ENCODE data around the gene STK32C. TPM values are rescaled to one million over a fixed set of nuclear protein-coding genes. Genes with fewer than 3 reads are reported as not detected.

Gene STK32C
- total and polyA plus RNA-seq, 4 donors: 4.9 to 12.4 (median 9.7) TPM

DNA sequence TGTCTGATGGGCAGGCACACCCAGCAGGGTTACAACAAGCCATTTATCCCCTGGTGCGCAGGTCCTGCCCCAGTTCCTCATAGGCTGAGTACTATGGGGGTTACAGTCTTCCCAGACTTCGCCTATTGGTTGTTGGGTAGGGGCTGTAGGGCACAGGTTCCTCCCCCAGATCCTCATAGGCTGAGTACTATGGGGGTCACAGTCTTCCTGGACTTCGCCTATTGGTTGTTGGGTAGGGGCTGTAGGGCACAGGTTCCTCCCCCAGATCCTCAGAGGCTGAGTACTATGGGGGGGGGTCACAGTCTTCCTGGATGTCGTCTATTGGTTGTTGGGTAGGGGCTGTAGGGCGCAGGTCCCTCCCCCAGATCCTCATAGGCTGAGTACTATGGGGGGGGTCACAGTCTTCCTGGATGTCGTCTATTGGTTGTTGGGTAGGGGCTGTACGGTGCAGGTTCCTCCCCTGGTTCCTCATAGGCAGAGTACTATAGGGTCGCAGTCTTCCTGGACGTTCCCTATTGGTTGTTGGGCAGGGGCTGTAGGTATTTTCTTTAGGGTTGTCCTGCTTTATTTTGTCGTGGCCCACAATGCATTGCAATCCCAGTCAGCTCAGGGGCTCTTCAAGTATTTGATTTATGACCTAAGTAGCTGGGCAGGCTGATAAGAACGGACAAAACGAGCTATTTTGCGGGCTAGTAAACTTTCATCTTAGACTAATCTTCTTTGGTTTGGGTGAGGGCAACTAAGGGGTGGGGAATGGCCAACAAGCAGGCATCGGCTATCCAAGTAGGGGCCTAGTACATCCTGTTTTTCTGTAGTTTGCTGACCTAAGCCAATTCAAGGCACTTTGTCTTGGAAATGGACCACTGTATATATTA is 27.7 kb upstream of the STK32C start:
- intact Hi-C loops (cut with DNase I): no loop called here
- Histone ChIP-seq H3K4me1 (ENCODE audit: control insufficient read depth in 1 of 2, insufficient read depth in 2 of 2, low read length in 2 of 2) (no peaks in the 10 kb centered on the region), H3K27me3 (ENCODE audit: control insufficient read depth in 1 of 2, insufficient read depth in 2 of 2, low read length in 1 of 2) (no peaks in the 10 kb centered on the region), H3K9me3 (ENCODE audit: control insufficient read depth, low read length) (no peaks in the 10 kb centered on the region), H3K4me3 (ENCODE audit: low read length in 2 of 2) (no peak overlapping the region), H3K36me3 (ENCODE audit: control insufficient read depth in 1 of 2, insufficient read depth in 2 of 2, low read length in 1 of 2) (no peaks in the 10 kb centered on the region), H3K27ac (ENCODE audit: low read depth in 1 of 2, low read length in 2 of 2) (no peak overlapping the region)
- no peak for ATAC-seq (ENCODE audit: low FRiP score)
- WGBS, 2 donors: 88 to 90% methylated on average over 14 of the region's 14 CpGs
- peak; percentile 59 to 73 for DNase-seq

DNA sequence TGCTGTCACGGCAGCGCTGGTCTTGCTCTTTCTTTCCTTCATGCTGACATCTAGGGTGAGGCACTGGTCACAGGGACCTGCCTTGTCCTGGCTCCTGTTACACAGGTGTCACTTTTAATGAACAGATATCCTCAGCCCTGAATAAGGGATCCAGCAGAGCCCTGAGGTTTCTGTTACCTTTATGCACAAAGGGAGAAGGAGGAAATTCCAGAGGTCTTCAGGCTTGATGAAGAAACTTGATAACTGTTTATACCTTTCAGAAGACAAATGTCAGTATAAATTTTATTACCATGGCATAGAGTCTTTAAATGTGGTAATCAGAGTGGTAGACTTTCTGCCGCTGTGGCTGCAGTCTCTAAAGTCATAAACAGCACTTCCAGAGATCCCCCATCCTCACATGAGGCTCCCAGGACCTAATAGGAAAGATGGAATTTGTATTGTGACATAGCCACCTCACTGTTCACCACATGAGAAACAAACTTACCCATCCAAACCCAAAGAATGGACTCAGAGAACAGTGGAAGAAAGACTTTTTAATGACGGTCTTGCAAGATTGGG is 27.0 kb upstream of the STK32C start:
- H3K4me3 ChIP-seq (ENCODE audit: low read length in 2 of 2): no peak overlapping the region
- DNase-seq (no peak), ATAC-seq (ENCODE audit: low FRiP score) (no peak)
- no peak overlapping the region for H3K27ac ChIP-seq (ENCODE audit: low read depth in 1 of 2, low read length in 2 of 2)
- 91 to 95% methylated on average over 4 of the region's 4 CpGs for WGBS, 2 donors
- H3K36me3 ChIP-seq (ENCODE audit: control insufficient read depth in 1 of 2, insufficient read depth in 2 of 2, low read length in 1 of 2): no peaks in the 10 kb centered on the region
- H3K9me3 ChIP-seq (ENCODE audit: control insufficient read depth, low read length): no peaks in the 10 kb centered on the region
- H3K27me3 ChIP-seq (ENCODE audit: control insufficient read depth in 1 of 2, insufficient read depth in 2 of 2, low read length in 1 of 2): no peaks in the 10 kb centered on the region
- intact Hi-C loops (cut with DNase I): no loop called here
- no peaks in the 10 kb centered on the region for H3K4me1 ChIP-seq (ENCODE audit: control insufficient read depth in 1 of 2, insufficient read depth in 2 of 2, low read length in 2 of 2)

- no peak overlapping the region for H3K27ac ChIP-seq (ENCODE audit: low read depth in 1 of 2, low read length in 2 of 2)
- no peaks in the 10 kb centered on the region for H3K9me3 ChIP-seq (ENCODE audit: control insufficient read depth, low read length)
- no peak for ATAC-seq (ENCODE audit: low FRiP score)
- 80 to 91% methylated on average over 7 of the region's 7 CpGs for WGBS, 2 donors
- H3K27me3 ChIP-seq (ENCODE audit: control insufficient read depth in 1 of 2, insufficient read depth in 2 of 2, low read length in 1 of 2): no peaks in the 10 kb centered on the region
- no peaks in the 10 kb centered on the region for H3K36me3 ChIP-seq (ENCODE audit: control insufficient read depth in 1 of 2, insufficient read depth in 2 of 2, low read length in 1 of 2)
- no peak overlapping the region for H3K4me3 ChIP-seq (ENCODE audit: low read length in 2 of 2)
- no peaks in the 10 kb centered on the region for H3K4me1 ChIP-seq (ENCODE audit: control insufficient read depth in 1 of 2, insufficient read depth in 2 of 2, low read length in 2 of 2)
- peak in 1 of 2 donors; percentile 3 for DNase-seq
- intact Hi-C loops (cut with DNase I): no loop called here
Measured at GRCh38 chr10:132333386-132333785, 25.6 kb upstream of the STK32C start.

DNA sequence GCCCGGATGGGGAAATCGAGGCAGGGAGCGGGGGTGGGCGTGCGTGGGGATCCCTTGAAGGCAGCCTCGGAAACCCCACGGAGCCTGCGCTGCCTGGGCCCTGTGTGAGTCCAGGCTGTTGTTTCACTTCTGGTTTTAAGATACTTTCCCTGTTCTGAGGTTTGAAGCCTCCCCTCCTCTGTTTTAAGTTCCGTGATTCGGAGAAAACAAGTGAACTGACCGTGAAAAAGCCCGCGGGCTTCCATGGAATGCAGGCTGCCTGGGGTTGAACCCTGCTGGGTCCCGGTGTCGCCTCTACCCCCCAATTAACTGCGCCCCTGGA is 24.6 kb upstream of the STK32C start:
- no peaks in the 10 kb centered on the region for H3K4me1 ChIP-seq (ENCODE audit: control insufficient read depth in 1 of 2, insufficient read depth in 2 of 2, low read length in 2 of 2)
- H3K27me3 ChIP-seq (ENCODE audit: control insufficient read depth in 1 of 2, insufficient read depth in 2 of 2, low read length in 1 of 2): no peaks in the 10 kb centered on the region
- intact Hi-C loops (cut with DNase I): no loop called here
- H3K4me3 ChIP-seq (ENCODE audit: low read length in 2 of 2): peak overlapping the region; percentile 12 to 44
- H3K27ac ChIP-seq (ENCODE audit: low read depth in 1 of 2, low read length in 2 of 2): no peak overlapping the region
- 7 to 13% methylated on average over 16 of the region's 16 CpGs for WGBS, 2 donors
- DNase-seq (no peak), ATAC-seq (ENCODE audit: low FRiP score) (peak; percentile 5)
- no peaks in the 10 kb centered on the region for H3K36me3 ChIP-seq (ENCODE audit: control insufficient read depth in 1 of 2, insufficient read depth in 2 of 2, low read length in 1 of 2)
- no peaks in the 10 kb centered on the region for H3K9me3 ChIP-seq (ENCODE audit: control insufficient read depth, low read length)

DNA sequence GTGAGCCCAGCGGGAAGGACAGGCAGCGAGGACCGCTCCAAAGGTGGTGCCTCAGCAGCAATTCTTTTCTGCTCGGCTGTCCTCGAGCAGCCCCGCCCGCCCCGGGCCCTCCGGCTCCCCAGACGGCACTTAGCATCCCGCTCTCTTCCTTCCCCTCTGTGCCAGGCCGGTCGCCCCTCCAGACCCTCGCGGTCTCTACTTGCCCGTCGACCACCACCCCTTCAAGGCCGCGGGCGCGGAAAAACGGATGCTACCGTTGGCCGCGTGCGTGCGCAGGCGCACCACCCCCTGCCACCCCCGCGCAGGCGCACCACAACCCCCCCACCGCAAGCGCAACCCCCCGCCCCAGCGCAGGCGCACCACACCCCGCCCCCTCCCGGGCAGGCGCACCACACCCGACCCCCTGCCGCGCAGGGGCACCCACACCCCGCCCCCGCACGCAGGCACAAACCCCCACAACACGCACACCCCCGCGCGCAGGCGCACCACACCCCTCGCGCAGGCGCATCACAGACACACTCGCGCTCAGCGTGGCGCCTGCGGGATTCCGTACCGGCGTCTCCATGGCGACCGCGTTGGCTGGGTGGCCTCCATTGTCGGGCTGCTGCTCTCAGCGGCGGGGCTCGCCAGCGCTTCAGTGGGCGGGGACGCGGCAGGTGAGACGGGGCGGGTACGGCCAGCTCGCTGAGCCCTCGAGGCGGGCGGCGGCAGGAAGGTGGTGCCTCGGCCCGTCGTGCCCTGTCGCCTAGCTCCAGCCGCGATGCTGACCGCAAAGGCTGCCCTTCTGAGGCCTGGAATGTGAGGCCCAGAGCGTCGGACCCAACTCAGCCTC is 24.1 kb upstream of the STK32C start, which contains the start of gene LRRC27:
TSS of gene LRRC27 (plus strand) at position 593 of the 832 bp plus-strand sequence. CDS start 1,332 bp downstream, outside the sequence.
- H3K4me1 ChIP-seq (ENCODE audit: control insufficient read depth in 1 of 2, insufficient read depth in 2 of 2, low read length in 2 of 2): no peaks in the 10 kb centered on the region
- H3K27ac ChIP-seq (ENCODE audit: low read depth in 1 of 2, low read length in 2 of 2): peak within 1 kb of the TSS in 1 of 2 donors; percentile 63
- H3K36me3 ChIP-seq (ENCODE audit: control insufficient read depth in 1 of 2, insufficient read depth in 2 of 2, low read length in 1 of 2): no peaks in the 10 kb centered on the region
- no peaks in the 10 kb centered on the region for H3K27me3 ChIP-seq (ENCODE audit: control insufficient read depth in 1 of 2, insufficient read depth in 2 of 2, low read length in 1 of 2)
- 0 to 1% methylated on average over 66 to 87 of the region's 89 CpGs for WGBS, 2 donors
- H3K9me3 ChIP-seq (ENCODE audit: control insufficient read depth, low read length): no peaks in the 10 kb centered on the region
- intact Hi-C loops (cut with DNase I): no loop called here
- H3K4me3 ChIP-seq (ENCODE audit: low read length in 2 of 2): peak within 1 kb of the TSS; percentile 44 to 88
- DNase-seq (peak; percentile 99 to 100), ATAC-seq (ENCODE audit: low FRiP score) (peak; percentile 98)

DNA sequence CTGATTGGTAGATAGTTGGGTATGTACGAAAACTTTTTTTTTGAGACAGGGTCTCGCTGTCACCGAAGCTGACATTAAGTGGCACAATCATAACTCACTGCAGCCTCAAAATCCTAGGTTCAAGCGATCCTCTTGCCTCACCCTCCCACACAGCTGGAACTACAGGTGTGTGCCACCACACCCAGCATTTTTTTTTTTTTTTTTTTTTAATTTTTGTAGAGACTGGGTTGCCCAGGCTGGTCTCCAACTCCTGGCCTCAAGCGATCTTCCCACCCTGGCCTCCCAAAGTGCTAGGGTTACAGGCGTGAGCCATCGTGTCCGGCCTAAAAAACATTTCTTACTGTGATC is 22.7 kb upstream of the STK32C start:
- ATAC-seq (ENCODE audit: low FRiP score) (no peak), DNase-seq (no peak)
- H3K27ac ChIP-seq (ENCODE audit: low read depth in 1 of 2, low read length in 2 of 2): no peak overlapping the region
- no peaks in the 10 kb centered on the region for H3K36me3 ChIP-seq (ENCODE audit: control insufficient read depth in 1 of 2, insufficient read depth in 2 of 2, low read length in 1 of 2)
- H3K4me1 ChIP-seq (ENCODE audit: control insufficient read depth in 1 of 2, insufficient read depth in 2 of 2, low read length in 2 of 2): no peaks in the 10 kb centered on the region
- intact Hi-C loops (cut with DNase I): no loop called here
- H3K4me3 ChIP-seq (ENCODE audit: low read length in 2 of 2): no peak overlapping the region
- H3K9me3 ChIP-seq (ENCODE audit: control insufficient read depth, low read length): no peaks in the 10 kb centered on the region
- no peaks in the 10 kb centered on the region for H3K27me3 ChIP-seq (ENCODE audit: control insufficient read depth in 1 of 2, insufficient read depth in 2 of 2, low read length in 1 of 2)
- 87 to 95% methylated on average over 8 of the region's 8 CpGs for WGBS, 2 donors

- ATAC-seq (ENCODE audit: low FRiP score) (no peak), DNase-seq (peak in 1 of 2 donors; percentile 44)
- Histone ChIP-seq H3K4me1 (ENCODE audit: control insufficient read depth in 1 of 2, insufficient read depth in 2 of 2, low read length in 2 of 2) (no peaks in the 10 kb centered on the region), H3K4me3 (ENCODE audit: low read length in 2 of 2) (no peak overlapping the region), H3K27me3 (ENCODE audit: control insufficient read depth in 1 of 2, insufficient read depth in 2 of 2, low read length in 1 of 2) (no peaks in the 10 kb centered on the region), H3K36me3 (ENCODE audit: control insufficient read depth in 1 of 2, insufficient read depth in 2 of 2, low read length in 1 of 2) (no peaks in the 10 kb centered on the region), H3K27ac (ENCODE audit: low read depth in 1 of 2, low read length in 2 of 2) (no peak overlapping the region), H3K9me3 (ENCODE audit: control insufficient read depth, low read length) (no peaks in the 10 kb centered on the region)
- WGBS, 2 donors: 58 to 68% methylated on average over 23 of the region's 23 CpGs
- intact Hi-C loops (cut with DNase I): no loop called here
Measured at GRCh38 chr10:132329565-132330485, 22.1 kb upstream of the STK32C start.

DNA sequence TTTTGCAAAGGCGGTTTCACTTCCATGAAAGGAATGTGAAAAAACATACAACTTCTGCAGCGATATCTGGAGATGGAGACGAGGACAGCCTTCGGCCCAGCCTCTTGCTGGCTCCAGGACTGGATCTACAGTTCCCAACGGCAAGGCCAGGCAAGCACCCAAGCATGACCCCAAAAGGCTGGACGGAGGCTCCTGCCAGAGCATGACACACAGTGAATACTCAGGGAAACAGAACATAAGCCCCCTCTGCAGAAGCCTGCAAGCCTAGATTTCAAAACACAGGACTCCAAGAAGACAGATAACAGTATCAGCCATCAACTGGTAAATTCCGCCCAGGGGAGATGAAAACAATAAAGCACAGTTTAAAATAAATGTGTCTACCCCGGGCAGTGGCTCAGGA is 21.0 kb upstream of the STK32C start:
- intact Hi-C loops (cut with DNase I): no loop called here
- DNase-seq (no peak), ATAC-seq (ENCODE audit: low FRiP score) (no peak)
- Histone ChIP-seq H3K27ac (ENCODE audit: low read depth in 1 of 2, low read length in 2 of 2) (no peak overlapping the region), H3K4me1 (ENCODE audit: control insufficient read depth in 1 of 2, insufficient read depth in 2 of 2, low read length in 2 of 2) (no peaks in the 10 kb centered on the region), H3K36me3 (ENCODE audit: control insufficient read depth in 1 of 2, insufficient read depth in 2 of 2, low read length in 1 of 2) (no peaks in the 10 kb centered on the region), H3K27me3 (ENCODE audit: control insufficient read depth in 1 of 2, insufficient read depth in 2 of 2, low read length in 1 of 2) (no peaks in the 10 kb centered on the region), H3K9me3 (ENCODE audit: control insufficient read depth, low read length) (no peaks in the 10 kb centered on the region), H3K4me3 (ENCODE audit: low read length in 2 of 2) (no peak overlapping the region)
- 25 to 33% methylated on average over 8 of the region's 8 CpGs for WGBS, 2 donors
